NCI-H128 (cell line): ENCODE data around the gene AIDA.
"Not testable (repeated sequence)": the region's sequence is repeated elsewhere in the genome, so short reads cannot be mapped to it uniquely, and the experiment has no call there.

ENCODE experiments used
- DNase-seq: peaks from one replicate; lab custom pipeline; 2025; ENCODE audit not compliant: unreplicated experiment; lab: John Stamatoyannopoulos, UW

The AIDA gene

DNA sequence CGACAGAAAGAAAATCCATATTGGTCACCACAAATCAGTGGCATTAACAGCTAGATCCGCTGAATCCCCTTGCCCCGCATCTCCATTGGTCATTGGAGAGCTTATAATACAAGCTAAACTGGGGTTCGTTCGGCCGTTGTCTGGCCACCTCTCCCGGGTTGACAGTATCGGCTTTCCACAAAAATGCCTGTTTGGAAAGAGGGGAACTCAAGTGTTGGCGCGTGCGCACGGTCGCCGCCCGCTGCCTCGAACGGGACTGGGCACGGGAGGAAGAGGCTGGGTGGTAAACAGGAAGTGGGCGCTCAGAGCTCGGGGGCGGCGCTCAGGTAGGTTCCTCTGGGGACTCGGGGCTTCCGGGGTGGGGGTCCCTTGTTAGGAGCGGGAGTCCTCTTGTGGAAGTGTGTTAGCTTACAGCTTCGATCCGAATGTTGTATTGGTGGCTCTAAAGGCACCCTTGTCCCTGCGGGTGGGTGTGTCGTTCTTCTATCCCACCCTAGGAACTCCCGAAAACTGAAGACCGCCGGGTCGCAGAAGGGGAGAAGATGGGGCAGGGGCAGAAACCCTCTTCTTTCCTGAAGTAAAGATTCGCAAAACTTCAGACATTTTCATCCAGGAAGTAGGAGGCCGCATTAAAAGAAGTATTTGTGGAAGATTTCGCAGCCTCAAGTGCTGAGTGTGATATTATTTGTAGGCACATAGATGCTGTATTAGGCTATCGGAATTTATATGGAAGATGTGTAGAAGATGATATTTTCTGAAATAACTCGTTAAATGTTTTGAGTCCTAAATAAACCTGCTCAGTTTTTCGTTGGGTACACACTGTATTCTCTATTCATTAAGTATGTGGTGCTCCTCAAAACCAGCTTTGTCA, 1.0 kb upstream of the AIDA start:
- peak; percentile 92 for DNase-seq

DNA sequence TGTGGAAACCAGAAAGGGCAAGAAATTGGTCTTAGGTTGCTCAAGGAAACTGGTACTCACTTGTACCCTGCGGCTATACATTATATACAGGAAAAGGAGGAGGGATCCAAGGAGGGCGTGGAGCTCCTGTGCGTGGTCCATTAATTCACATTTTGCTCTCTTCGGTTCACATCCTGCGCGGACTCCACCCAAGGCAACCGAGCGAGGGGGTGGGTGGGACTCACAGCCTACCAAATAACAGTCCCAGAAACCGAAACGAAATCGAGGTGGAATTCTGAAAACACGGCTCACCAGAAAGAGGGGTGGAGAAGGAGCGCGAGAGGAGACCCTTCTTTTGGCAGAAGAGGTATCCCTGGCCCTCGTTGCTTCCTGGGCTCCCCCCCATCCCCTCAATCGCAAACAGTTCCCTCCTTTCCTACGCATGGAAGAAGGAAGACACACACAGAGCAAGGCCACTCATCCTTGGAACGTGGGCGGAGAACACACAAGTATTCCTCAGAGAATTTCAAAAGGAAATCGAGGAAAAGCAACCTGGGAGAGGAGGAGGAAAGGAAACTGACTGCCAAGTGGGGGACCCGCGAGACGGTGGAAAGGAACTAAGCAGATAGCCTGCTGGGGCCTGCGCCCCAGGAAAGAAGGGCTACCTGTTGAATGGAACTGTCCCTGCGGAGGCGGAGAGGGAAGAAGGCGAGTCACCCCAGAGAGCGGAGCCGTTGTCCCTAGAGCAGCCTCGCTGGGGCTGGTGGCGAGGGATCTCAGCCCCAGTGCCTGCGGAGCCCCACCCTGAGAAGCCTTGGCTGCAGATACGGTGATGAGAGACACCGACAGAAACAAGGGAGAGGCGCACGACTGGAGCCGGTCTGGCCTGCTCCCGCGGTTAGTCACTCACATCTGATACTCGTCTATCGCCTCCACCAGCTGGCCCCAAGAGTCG, 705 bp downstream of the AIDA start:
- DNase-seq: peak; percentile 28

DNA sequence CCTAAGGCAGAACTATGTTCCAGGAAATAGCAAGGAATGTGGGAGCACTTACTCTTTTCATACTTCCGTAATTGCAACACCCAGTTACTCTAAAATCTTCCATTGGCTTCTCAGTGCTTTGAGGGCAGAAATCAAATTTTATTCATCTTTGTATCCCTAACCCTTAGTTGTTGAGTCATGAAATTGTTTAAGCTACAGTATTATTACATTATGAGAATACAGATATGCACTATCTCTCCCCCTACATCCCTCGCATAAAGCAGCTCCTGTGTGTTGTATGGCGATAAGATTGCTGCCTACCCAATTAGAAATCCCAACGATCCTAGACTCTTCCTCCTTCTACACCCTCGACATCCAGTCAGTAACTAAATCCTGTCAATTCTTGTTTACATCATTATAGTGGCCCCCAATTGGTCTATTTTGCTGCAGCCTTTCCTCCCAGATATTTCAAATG, 2.6 kb downstream of the AIDA start:
- no peak for DNase-seq

DNA sequence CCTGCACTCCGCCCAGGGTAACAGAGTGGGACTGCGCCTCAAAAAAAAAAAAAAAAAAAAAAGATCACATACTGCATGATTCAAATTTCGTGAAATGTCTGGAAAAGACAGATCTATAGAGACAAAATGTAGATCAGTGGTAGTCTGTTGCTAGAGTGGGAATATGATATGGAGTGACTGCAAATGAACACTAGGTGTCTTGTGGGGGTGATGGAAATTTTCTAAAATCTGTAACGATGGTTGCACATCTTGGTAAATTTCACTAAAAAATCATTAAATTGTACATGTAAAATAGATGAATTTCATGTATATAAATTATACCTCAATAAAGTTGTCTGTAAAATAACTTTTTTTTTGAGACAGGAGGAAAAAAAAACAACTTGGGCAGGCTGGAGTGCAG, 5.5 kb downstream of the AIDA start:
- DNase-seq: no peak

DNA sequence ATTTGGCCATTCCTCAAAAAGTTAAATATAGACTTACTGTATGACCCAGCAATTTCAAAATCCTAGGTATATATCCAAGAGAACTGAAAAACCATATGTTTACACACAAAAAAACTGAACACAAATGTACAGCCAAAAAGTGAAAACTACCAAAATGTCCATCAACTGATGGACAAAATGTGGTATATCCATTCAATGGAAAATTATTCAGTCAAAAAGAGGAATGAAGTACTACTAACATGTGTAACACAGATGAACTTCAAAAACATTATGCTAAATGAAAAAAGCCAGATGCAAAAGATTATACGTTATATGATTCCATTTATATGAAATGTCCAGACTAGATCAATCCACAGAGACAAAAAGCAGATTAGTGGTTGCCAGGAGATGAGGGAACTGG, 8.0 kb downstream of the AIDA start:
- DNase-seq: no peak

DNA sequence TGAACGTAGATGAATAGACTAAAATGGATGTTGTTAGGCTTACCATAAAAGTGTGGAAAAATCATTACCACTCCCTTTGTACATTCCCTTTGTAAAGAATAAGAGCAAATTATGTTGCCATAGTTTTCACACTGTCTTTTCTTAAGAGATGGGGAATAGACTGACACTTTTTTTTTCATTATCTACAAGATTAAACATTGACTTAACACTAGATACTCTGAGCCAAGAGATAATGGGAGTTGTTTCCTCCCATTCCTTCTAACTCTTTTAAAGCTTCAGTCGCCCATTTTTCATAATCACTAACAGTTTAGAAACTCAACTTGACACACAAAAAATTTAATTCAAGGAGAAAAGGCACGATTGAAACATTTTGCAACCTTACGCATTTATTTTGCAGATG, 10.1 kb downstream of the AIDA start:
- DNase-seq: no peak

DNA sequence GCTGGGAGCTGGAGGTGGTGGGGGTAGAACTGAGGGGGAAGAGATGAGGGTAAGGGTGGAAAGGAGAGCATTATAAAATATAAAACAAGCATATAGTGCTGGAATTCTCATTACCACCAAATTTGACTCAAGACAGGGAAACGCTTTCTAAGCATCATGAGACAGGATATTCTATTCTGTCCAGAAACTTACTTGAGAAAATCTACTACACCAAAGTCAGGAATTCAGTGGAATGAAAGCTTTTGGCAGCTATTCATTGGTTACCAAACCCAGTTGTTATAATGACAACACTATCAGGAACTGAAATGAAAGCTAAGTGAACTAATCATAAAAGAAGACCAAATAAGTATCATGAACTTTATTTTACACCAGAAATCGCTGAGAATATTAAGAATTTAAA, 14.5 kb downstream of the AIDA start:
- DNase-seq: no peak

DNA sequence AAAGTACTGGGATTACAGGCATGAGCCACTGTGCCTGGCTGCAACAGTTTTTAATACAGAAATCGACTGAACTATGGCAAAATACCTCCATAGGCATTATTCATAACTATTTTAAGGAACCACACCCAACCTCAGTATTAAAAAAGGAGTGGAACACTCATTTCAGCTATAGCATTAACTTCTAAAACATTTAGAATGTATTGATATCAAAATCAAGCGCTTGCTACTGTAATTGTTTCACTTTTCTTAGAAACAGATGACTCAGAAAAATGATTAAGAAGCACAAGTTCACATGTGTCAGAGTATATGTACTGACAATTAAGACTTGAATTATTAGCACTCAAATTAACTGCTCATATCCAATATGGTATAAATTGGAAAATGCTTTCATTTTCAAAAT, 15.1 kb downstream of the AIDA start:
- DNase-seq: no peak

DNA sequence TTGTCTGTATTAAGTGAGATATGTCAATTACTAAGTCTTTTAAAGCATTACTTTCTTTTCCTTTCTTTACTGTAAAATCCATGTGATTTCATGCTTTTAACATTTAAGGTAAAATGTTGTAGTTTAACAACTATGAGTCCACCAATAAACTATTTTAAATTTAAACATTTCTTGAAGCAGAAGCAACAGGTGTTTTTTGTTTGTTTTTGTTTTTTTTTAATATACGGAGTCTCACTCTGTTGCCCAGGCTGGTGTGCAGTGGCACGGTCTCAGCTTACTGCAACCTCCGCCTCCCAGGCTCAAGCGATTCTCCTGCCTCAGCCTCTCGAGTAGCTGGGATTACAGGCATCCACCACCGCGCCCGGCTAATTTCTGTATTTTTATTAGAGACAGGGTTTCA, 15.6 kb downstream of the AIDA start:
- no peak for DNase-seq

DNA sequence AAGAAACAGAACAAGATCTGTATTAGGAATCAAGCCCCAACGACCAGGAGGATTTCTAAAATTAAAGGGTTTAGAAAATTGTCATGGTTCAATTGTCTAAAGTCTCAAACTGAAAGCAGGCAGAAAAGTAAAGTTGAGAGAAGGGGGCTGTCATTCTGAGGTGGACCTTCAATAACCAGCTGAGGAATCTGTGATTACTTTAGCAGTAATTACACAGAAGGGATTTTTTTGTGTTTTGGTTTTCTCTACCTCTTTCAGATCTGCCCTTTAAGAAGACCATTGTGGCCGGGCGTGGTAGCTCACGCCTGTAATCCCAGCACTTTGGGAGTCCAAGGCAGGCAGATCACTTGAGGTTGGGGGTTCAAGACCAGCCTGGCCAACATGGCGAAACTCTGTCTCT, 17.4 kb downstream of the AIDA start:
- DNase-seq: no peak

DNA sequence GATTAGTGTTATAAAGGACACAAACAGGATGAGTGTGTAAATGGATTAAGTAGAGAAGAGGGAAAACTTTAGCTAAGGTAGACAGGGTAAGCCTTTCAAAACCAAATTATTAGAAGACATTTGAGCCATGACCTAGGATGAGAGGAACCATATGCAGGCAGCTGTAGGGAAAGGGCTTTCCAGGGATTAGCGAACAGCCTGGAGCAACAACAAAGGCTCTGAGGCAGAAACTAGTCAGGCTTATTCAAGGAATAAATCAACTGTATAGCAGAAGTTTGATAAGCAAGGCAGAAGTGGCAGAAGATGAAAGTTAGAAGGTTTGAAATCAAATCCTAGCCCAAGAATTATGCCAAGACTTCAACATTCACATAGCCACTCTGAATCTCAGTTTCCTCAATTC, 21.3 kb downstream of the AIDA start:
- no peak for DNase-seq

DNA sequence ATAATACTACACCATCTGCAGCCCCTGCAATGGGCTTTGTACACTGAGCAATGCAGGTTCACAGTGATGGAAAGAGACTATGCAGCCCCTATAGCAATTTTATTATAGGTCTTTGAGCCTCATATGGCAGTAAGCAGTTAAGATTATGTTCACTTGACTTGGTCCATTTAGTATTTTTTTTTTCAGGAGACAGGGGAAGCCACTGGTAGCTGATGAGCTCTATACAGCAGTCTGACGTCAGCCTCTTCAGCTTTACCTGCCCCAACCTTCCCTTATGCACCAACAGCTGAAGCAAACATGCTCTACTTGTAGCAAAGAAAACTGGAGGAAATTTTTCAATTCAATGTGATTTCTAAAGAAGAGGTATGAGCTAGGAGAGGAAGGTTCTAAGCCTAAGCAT, 32.2 kb downstream of the AIDA start:
- DNase-seq: no peak

DNA sequence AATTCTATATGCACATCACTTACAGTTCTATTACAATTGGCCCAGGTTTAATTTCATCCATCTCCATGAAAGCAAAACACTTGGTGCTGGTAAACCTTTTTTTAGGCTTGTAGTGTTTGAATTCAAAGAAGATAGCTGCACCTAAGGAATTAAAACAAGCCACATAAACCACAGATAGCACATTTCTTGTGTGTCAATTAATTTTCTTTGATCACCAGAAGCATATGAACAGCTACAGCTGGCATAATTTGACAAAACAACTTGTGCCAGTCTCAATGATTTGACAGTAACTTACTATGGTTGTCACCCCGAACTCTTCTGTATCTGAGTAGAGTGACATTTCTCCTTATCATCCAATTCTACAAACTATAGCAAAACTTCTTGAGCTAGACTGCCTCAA, 42.2 kb downstream of the AIDA start:
- no peak for DNase-seq

DNA sequence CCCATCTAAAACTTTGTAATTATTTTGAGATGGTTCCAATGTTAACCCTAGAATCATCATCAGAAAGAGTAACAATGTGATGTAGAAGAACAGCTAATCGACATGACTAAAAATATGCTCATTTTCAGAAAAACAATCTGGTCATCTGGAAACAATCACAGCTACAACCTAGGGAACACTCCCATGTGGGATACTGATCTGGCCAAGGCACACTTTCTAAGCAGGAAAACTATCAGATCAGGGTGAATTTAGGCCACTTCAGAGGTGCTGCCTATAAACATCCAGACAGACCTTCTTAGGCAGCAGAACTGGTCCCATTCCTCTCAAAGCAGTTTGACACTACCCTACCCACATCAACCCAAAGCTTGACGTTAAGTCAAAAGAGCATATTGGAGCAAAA, 43.2 kb downstream of the AIDA start:
- DNase-seq: not testable (repeated sequence)

DNA sequence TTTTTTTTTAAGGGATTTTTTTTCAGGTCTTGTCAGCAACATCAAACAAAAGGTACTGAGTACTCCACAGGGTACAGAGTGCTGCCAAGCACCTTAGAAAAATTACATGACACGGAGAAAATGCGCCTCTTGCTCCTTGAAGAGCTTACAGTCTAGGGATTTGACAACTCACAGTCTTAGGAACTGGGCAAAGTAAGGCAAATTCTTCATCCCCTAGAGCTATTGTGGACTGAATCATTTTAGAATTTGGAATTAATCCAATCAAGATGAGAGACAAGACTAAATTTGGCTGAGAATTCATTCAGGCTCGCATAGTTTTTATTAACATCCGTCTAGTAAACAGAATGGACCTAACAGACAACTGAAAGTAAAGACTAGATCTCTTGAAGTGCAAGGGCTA, 44.1 kb downstream of the AIDA start:
- not testable (repeated sequence) for DNase-seq

DNA sequence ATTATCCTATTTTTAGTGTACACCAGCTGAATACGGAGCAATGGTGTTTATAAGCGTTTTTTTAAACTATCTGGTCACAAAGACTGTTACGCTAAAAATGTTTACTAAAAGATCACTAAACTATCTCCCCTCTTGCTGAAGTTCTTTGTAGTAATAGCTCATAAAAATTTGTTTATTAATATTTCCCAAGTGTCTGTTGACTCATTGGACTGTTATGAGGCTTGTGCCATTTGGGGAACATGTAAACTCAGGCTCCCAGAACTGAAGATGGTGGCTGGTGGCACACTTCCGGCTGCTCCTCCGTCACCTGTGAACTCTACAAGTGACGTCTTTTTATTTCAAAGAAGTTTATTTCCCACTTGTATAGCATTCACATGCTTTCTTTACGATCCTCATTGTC, 46.3 kb downstream of the AIDA start:
- DNase-seq: no peak

DNA sequence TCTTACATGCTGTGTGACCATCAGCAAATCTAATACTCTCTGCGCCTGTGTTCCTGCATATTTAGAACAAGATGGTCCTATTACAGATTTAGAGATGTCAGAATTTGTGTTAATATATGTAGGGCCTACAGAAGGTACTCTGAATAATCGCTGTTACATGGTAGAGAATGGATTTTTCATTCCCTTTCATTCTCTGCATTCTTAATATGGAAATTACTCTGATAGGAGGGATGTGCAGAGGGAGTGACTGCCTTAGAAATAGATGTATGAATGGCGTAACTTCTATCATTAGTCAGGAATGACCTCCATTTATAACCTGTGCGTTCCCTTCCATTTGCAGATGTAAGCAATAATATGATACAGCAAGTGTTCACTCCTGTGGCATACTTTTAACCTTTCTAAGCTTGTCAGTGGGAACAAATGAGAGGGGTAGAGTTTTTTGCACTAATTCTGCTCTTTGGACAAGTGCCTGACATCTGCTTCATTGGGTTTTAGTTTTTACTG, 48.8 kb downstream of the AIDA start:
- DNase-seq: no peak

DNA sequence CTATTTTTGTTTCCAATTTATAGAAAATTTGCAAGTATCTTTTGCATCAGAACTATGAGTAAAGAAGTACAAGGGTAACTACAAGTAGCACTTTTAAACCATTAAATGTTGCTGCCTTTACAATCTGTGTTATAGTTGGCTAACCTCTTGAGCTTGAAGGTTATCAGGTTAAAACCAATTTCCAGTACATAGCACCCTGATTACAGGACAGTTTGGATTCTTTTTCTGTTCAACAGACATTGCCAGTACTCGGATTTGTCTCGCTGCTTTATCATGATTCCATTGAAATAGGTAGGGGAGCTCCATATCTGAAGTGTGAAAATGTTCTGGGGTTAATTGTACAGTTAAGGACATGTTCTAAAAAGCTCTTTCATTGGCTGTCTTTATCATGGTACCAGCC, 54.4 kb downstream of the AIDA start:
- no peak for DNase-seq

DNA sequence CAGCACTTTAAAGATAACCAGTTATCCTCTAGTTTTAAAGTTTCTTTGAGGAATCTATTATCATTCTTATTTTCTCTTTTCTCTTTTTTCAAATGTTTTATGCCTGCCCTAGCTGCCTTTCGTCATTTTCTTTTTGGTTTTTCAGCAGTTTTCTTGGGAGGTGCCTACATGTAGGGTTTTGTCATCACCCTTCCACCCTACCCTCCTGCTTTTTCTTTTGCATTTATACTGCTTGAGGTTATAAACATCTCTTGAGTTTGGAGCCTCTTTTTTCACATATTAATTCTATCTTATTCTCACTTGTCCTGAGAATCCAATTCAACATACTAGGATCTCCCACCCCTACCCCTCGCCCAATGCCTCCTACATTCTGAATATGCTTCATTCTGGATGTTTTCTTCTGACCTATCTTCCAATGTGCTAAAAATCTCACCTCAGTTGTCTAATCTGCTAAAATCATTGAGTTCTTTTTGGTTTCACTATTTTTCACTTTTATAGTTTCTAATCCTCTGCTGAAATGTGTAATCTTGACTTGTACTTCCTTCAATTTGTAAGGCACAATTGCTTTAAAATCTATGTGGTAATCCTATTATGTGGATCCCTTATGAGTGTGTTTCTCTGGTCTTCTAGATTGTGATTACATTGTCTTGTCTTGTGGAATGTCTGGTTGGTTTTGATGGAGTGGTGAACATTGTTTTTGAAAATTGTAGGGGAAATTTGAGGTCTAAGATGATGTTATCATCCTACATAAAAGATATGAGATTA, 55.7 kb downstream of the AIDA start:
- DNase-seq: no peak

DNA sequence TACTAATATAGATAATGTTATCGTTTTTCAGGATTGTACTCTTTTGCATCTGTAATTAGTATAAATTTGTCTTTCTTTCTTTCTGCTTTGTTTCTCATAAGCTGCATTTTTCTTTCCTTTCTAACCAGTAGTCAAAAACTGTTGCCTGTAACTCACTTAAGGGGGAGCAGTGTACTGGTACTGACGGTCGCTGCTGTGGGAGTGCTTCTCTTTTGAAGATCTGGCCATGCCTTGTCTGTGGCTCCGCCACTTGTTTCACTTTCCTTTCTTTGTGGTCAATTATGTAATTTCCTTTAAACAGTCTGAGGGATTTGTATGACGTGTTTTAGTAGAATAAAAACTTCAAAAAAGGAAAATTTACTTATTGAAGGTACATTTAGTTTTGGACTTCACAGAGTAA, 57.4 kb downstream of the AIDA start:
- no peak for DNase-seq

DNA sequence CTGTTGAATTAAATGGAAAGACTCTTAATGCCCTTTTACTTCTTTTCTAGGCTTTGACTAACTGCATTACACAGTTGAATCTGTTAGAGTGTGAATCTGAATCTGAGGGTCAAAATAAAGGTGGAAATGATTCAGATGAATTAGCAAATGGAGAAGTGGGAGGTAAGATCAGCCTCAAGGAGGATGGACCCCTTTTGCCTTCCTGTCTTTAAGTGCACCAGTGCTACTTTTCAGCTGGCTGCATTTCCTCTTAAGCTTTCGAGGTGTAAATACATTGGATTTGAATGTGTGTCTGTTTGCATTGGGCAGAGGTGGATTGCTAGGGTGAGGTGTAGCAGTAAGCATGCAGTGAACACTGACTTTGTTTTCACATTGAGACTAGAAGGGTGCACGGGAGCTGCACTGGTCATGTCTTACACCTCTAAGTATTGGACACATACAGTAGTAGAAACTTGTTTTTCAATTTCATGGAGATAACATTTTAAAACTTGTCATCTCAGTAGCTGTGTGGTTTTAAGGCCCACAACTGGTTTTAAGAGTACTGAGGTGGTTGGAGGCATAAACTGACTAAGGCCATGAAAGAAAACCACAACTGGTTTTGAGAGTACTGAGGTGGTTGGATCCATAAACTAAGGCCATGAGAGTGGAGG, 59.0 kb downstream of the AIDA start:
- no peak for DNase-seq
